HepG2 (cell line): ENCODE measurements around the gene TUBB.

Source experiments
- CTCF ChIP-seq: sonication (generic); formaldehyde crosslinking; IDR thresholded peaks from 2 replicates; pipeline ENCODE4 v1.5.0; 2020; ENCODE audit warnings: mild to moderate bottlenecking, missing genetic modification reagents, moderate library complexity
- ERF ChIP-seq: IDR thresholded peaks from 2 replicates; pipeline ENCODE4 v1.6.1; 2018; ENCODE audit warnings: missing biosample characterization, missing genetic modification reagents
- EZH2 ChIP-seq: conservative IDR thresholded peaks from 2 replicates; pipeline ENCODE4 v1.6.1; 2012; ENCODE audit warnings: mild to moderate bottlenecking, low read depth, low read length, moderate library complexity
- FOXM1 ChIP-seq: sonication (generic); formaldehyde crosslinking; IDR thresholded peaks from 2 replicates; pipeline ENCODE4 v1.5.0; 2020; ENCODE audit warnings: missing genetic modification reagents
- HCFC1 ChIP-seq: fragments of 150-350 bp; IDR thresholded peaks from 2 replicates; pipeline ENCODE4 v1.6.1; 2014; ENCODE audit warnings: low read depth, low read length
- KLF15 ChIP-seq: sonication (generic); formaldehyde crosslinking; IDR thresholded peaks from 2 replicates; pipeline ENCODE4 v1.8.1; 2023; ENCODE audit warnings: borderline replicate concordance, mild to moderate bottlenecking, inconsistent platforms, missing genetic modification reagents, mixed read lengths
- POLR2AphosphoS5 ChIP-seq: IDR thresholded peaks from 2 replicates; pipeline ENCODE4 v1.6.1; 2012; ENCODE audit warnings: low read depth, low read length
- SMC3 ChIP-seq: IDR thresholded peaks from 2 replicates; pipeline ENCODE4 v1.6.1; 2011; ENCODE audit warnings: low read length, improper control_type of control experiment
- SOX13 ChIP-seq, 3 experiments: fragments of 450-650 bp in 1 of 3; sonication (generic) in 1 of 3; formaldehyde crosslinking in 1 of 3; IDR thresholded peaks in 2 of 3; conservative IDR thresholded peaks in 1 of 3; 2 replicates each; pipeline versions ENCODE4 v1.5.0 to v1.6.1; 2016 to 2020; ENCODE audit warnings: antibody characterized with exemption in 1 of 3, mild to moderate bottlenecking in 1 of 3, missing compliant biosample characterization in 1 of 3, missing genetic modification reagents in 1 of 3, moderate library complexity in 1 of 3
- TP53 ChIP-seq: sonication (generic); formaldehyde crosslinking; conservative IDR thresholded peaks from 2 replicates; pipeline ENCODE4 v1.4.0; 2020; ENCODE audit warnings: missing genetic modification reagents
- ZNF484 ChIP-seq: sonication (generic); formaldehyde crosslinking; IDR thresholded peaks from 2 replicates; pipeline ENCODE4 v1.5.1; 2020; ENCODE audit warnings: mild to moderate bottlenecking, low read depth, missing genetic modification reagents, borderline replicate concordance
- ZNF570 ChIP-seq: sonication (generic); formaldehyde crosslinking; IDR thresholded peaks from 2 replicates; pipeline ENCODE4 v1.4.0; 2020; ENCODE audit warnings: mild to moderate bottlenecking, missing genetic modification reagents, borderline replicate concordance
- ZNF841 ChIP-seq: sonication (generic); formaldehyde crosslinking; IDR thresholded peaks from 2 replicates; pipeline ENCODE4 v1.8.1; 2023; ENCODE audit warnings: missing genetic modification reagents, borderline replicate concordance

- TF ChIP-seq CTCF (CRISPR knock-in tag) (no peak), EZH2 (no peak), ZNF484 (CRISPR knock-in tag) (no peak), POLR2AphosphoS5 (no peak), HCFC1 (no peak), KLF15 (CRISPR knock-in tag) (no peak), TP53 (CRISPR knock-in tag) (no peak), FOXM1 (CRISPR knock-in tag) (no peak), ERF (CRISPR knock-in tag) (no peak), SMC3 (no peak), ZNF841 (no peak), SOX13 (IDR thresholded peaks at IDR 0.05) (no peak), SOX13 (CRISPR knock-in tag; conservative IDR thresholded peaks at IDR 0.05 in 1 of 2, IDR thresholded peaks at IDR 0.05 in 1 of 2) (no peak), ZNF570 (CRISPR knock-in tag) (no peak)
Measured at GRCh38 chr6:30767944-30768301, 47.8 kb downstream of the TUBB start.
